ENCODE results near the gene TMEM18. TPM values are rescaled to one million over a fixed set of nuclear protein-coding genes. Genes with fewer than 3 reads are reported as not detected.
A peak's percentile ranks its signal among the peaks of the same experiment; 100 is the strongest.

The TMEM18 gene
- total and polyA plus RNA-seq, 8 donors: 1.4 to 31.1 (median 14.5) TPM

DNA sequence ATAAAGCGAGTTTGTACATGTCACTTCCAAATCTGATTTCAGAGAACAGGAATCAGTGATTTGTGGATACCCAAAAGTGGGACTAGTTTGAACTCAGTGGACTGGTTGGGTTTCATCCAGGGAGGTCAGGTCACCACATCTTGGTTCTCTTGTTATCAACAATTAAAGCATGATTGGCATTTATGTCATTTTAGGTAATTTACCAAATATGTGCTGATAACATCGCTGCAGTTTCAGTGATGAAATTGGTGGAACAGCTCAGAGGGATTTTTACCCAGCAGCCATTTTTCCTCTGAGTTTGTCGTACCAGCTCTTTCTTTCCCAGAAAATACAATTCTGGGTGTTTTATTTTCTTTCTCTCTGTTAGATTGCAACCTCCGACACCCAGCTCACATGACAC lies 33.4 kb downstream of the TMEM18 start:
- Histone ChIP-seq H3K27me3 (peaks cover 0 to 29% (median 0%) of the 10 kb centered on the region in 3 donors), H3K36me3 (no peaks in the 10 kb centered on the region), H3K4me3 (no peak overlapping the region), H3K4me1 (no peaks in the 10 kb centered on the region), H3K27ac (no peak overlapping the region), H3K9me3 (no peaks in the 10 kb centered on the region)
- intact Hi-C loops (cut with DNase I; ENCODE audit: low total_unique reads): no loop called here
- DNase-seq: no peak
- 75 to 86% (median 80%) methylated on average over 4 of the region's 4 CpGs for WGBS, 5 donors
- no peak for TF ChIP-seq POLR2A (IDR thresholded peaks at IDR 0.05)
- no peak for TF ChIP-seq POLR2AphosphoS5 (IDR thresholded peaks at IDR 0.05)
- no peak for TF ChIP-seq CTCF (IDR thresholded peaks at IDR 0.05)
- TF ChIP-seq EP300 (IDR thresholded peaks at IDR 0.05): no peak

DNA sequence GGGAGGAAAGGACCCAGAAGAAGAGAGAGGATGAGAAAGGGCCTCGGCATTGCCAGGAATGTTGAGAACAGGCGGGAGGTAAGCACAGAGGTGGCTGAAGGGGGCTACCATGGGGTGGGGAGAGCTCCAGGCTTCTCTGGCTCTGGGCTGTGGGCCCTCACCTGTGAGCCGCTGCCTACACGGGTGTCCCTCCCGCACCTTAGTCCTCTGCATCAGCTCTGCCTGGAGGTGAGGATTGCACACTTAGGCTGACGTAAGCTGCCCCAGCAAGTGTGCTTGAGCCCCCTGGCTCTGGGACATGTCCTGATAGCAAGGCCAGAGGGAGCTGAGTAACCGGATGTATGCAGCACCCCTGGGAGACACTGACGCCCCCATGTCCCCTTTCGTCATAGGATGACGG lies 33.9 kb downstream of the TMEM18 start:
- H3K27me3 ChIP-seq: peaks cover 0 to 28% (median 0%) of the 10 kb centered on the region in 3 donors
- H3K36me3 ChIP-seq: no peaks in the 10 kb centered on the region
- H3K27ac ChIP-seq: no peak overlapping the region
- TF ChIP-seq POLR2A (IDR thresholded peaks at IDR 0.05) (no peak), CTCF (IDR thresholded peaks at IDR 0.05) (no peak), POLR2AphosphoS5 (IDR thresholded peaks at IDR 0.05) (no peak), EP300 (IDR thresholded peaks at IDR 0.05) (no peak)
- H3K4me1 ChIP-seq: no peaks in the 10 kb centered on the region
- intact Hi-C loops (cut with DNase I; ENCODE audit: low total_unique reads): no loop called here
- WGBS, 5 donors: 81 to 95% (median 89%) methylated on average over 9 to 10 of the region's 10 CpGs
- DNase-seq: peak in 1 of 2 donors; percentile 8
- no peak overlapping the region for H3K4me3 ChIP-seq
- H3K9me3 ChIP-seq: no peaks in the 10 kb centered on the region

DNA sequence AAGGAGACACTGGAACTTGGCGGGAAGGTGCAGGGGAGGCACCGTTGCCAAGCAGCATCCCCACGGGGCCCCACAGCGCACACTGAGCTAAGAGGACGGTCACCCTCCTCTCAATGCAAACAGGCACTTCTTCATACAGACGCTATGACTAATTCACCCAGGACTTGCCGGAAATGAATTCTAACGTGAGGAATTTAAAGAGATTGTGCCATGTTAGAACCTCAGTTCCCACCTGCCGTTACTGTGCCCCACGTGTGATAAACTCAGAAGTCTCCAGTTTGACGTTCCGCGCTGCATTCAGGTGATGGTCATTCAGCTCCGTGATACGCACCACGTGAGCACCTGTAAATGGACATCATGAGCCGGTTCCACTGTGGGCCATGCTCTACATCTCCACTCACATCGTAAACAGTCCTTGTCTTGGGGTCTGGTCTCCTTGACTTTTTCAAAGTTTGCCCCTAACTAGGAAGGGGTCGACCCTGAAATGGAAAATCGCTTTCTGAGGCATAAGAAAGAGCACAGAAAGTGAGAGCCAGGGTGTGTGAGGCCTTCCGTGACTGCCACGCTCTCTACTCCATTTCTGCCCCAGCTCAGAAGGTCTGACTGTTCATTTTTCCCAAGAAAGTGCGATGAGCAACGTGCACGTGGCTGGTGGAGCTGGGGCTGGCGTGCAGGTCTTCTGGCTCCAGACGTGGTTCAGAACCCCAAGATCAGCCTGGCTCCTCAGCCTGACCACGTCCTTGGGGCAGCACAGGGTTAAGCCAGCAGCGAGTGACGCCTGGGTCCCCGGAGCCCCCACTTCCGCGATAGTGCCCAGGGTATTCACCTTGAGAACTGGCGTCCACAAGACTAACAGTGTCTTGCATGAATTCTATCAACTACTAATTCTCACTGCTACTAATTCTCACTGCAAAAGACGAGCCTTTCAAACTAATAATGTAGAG lies 35.1 kb downstream of the TMEM18 start:
- Histone ChIP-seq H3K27ac (no peak overlapping the region), H3K36me3 (no peaks in the 10 kb centered on the region), H3K4me1 (peaks cover 0 to 1% (median under 1%) of the 10 kb centered on the region in 4 donors), H3K9me3 (no peaks in the 10 kb centered on the region), H3K4me3 (no peak overlapping the region), H3K27me3 (peaks cover 0 to 18% (median 0%) of the 10 kb centered on the region in 3 donors)
- 82 to 85% (median 84%) methylated on average over 35 of the region's 35 CpGs for WGBS, 5 donors
- no peak for DNase-seq
- intact Hi-C loops (cut with DNase I; ENCODE audit: low total_unique reads): no loop called here
- TF ChIP-seq POLR2A (IDR thresholded peaks at IDR 0.05) (no peak), POLR2AphosphoS5 (IDR thresholded peaks at IDR 0.05) (no peak), CTCF (IDR thresholded peaks at IDR 0.05) (no peak), EP300 (IDR thresholded peaks at IDR 0.05) (no peak)

- Histone ChIP-seq H3K27me3 (peaks cover 0 to 19% (median 0%) of the 10 kb centered on the region in 3 donors), H3K36me3 (no peaks in the 10 kb centered on the region), H3K4me3 (no peak overlapping the region), H3K27ac (no peak overlapping the region), H3K4me1 (peaks cover 6 to 9% (median 7%) of the 10 kb centered on the region in 4 donors), H3K9me3 (no peaks in the 10 kb centered on the region)
- intact Hi-C loops (cut with DNase I; ENCODE audit: low total_unique reads): no loop called here
- 37 to 52% (median 42%) methylated on average over 9 of the region's 9 CpGs for WGBS, 5 donors
- no peak for TF ChIP-seq POLR2AphosphoS5 (IDR thresholded peaks at IDR 0.05)
- TF ChIP-seq EP300 (IDR thresholded peaks at IDR 0.05): no peak
- TF ChIP-seq POLR2A (IDR thresholded peaks at IDR 0.05): no peak
- TF ChIP-seq CTCF (IDR thresholded peaks at IDR 0.05): no peak
- DNase-seq: peak in 1 of 2 donors; percentile 47
These were observed 35.9 kb downstream of the TMEM18 start for GRCh38 chr2:641164-641871.
